Ramos (cell line): ENCODE measurements around the gene FARP1.

Source experiments
- in situ Hi-C: fragments of 300-500 bp; cut with MboI; formaldehyde crosslinking; loops from one replicate; pipeline ENCODE4 v1.14.3; 2022; ENCODE audit warnings: low sequenced_read_pairs; ENCODE audit not compliant: unreplicated experiment

FARP1 gene

DNA sequence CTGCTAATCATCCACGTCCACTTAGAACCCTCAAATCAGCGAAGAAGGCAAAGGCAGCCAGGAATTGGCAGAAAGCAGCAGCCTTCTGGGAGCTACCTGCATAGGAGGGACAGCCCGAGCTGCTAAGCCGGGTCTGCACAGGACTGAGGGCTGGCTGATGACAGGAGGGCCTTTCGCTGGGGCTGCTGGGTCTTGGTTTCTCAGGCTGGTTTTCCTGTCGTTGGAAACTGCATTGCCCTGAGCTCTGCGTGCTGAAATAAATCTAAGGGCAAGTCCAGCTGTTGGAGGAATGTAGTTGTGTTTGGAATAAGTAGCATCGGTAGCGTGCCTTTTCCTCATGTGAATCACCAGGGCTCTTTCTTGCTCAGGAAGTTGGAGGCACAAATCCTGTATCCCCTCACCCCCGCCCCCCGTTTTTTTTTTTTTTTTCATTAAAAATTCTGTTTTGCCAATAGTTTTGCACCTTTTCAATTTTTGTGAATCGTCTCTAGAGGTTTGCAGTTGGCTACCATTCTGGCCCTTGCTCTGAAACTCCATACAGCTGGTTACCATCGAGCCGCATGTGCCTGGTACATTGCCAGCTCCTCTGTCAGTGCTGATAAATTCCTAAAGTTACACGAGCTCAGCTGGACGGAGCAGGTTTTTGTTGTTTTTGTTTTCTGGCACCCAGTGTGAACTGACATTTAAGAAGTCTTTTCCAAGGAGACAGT lies 228.1 kb downstream of the FARP1 start:
- in situ Hi-C loops, result no loop called here

DNA sequence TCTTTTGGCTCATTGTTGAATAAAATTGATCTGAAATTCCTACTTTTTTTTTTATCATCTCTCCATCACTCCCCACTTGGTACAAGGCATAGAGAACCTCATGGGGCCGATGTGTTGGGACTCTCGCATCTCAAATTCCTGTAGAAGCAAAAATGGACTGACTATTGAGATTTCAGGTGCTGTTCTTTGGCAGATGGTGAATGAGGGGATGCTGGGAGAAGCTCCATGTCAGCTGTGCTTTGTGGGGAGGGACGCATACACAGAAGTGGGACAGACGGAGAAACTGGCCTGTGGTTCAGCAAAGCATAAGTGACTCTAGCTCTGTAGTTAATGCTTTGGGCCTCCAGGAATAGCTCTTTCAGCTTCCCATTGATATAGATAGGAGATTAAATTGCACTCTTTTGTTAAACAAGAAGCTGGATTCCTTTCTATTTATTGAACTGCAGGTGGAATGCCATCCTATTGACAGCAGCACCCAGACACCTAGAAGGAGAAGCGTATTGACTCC lies 228.7 kb downstream of the FARP1 start:
- in situ Hi-C loops, result no loop called here

DNA sequence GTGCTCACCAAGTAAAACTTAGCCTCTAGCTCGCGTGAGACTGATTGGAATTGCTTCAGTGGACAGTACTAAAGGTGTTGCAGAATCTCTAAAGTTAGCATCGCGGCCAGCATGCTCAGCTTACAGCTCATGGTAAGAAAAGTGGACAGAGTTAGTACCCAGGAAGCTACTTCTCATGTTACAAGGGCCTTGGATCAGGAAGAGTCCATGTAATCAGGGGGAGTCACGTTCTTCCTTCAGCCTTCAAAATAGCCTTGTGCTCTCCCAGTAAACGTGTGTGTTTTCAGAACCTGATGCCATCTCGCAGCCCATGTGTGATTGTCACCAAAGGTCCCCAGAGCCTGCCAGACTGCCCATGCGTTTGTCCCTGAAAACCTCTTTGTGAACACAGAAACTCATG lies 230.0 kb downstream of the FARP1 start:
- in situ Hi-C loops, result no loop called here

DNA sequence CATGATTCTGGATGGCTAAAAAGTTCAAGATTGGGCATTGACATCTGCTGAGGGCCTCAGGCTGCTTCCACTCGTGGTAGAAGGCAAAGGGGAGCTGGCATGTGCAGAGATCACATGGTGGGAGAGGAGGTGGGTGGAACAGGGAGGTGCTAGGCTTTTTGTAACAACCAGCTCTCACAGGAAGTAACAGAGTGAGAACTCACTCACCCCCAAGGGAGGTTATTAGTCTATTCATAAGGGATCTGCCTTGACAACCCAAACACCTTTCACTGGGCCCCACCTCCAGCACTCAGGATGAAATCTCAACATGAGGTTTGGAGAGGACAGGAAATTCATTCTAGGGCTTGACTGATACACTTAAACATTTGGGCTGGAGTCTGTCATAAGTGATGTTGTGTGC lies 231.9 kb downstream of the FARP1 start:
- in situ Hi-C loops, result no loop called here

DNA sequence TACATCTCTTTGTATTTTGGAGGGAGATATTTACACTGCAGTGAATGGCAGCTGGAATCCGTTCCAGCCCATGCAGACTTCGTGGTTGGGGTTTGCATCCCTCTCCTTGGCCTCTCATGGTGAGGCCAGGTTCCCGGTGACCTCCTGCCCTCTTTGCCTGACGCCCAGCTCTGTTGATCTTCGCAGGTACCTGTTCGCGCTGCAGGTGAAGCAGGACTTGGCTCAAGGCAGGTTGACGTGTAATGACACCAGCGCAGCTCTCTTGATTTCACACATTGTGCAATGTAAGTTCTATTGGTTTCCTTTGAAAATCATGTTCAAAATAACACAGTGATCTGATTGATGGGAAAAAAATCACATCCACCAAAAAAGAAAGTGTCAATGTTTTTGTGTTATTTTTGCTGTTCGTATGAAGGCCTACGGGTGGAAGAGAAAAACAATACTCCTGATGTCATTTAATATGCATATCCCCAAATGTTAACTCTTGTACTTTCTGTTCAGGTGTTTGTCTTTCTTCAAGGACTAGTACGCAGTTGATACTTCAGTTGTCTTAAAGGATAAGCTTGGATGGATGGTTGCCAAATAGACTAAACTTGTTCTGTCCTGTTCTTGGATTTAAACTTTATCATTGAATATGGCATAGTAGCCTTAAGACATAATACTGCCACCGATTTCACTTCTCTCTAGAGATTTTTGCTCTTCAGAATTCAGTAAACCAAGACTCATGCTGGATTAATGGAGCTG lies 234.9 kb downstream of the FARP1 start:
- in situ Hi-C loops, result no loop called here

DNA sequence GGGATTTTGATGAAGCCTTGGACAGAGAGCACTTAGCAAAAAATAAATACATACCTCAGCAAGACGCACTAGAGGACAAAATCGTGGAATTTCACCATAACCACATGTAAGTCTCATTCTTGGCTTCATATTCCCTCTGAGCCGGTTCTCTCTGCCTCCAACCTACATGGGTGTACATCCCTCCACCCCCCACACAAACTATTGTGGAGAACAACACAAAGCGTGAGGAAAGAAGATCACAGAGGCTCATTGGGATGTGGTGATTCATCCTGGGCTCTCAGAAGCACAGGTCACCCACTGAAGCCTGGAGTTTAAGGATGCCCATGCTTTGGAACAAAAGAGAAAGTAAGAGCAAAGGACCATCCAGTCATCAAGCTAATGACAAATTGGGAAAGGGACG lies 241.8 kb downstream of the FARP1 start:
- in situ Hi-C loops, result no loop called here

DNA sequence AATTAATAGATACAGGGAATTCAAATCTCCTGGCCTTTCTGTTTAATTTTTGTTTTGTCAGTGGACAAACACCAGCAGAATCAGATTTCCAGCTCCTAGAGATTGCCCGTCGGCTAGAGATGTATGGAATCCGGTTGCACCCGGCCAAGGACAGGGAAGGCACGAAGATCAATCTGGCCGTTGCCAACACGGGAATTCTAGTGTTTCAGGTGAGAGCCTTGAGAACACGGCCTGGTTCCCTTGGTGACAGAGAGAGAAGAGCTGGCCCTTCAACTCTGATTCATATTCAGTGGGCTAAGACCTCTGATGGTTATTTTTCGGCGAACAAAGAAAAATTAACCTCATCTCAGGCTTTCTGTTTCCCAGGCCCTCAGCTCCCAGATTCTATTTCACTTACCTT lies 242.7 kb downstream of the FARP1 start:
- in situ Hi-C loops, result no loop called here

DNA sequence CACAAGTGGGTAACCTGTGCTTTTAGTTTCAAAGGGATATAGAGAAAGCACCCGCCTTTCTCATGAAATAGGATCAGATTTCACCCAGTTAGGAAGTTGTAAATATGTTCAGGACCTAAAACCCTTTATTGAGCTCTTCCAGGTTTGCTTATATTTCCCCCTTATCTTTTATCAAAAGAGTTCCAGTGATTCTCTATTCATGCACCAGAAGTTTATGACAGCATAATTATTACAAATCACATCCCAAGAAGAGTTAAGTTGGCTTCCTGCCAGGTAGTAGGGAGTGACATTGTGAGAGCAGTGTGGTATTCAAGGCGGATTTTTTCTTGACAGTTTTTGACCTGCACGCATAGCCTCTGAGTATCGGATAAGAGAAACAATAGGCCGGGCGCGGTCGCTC lies 243.7 kb downstream of the FARP1 start:
- in situ Hi-C loops, result no loop called here

DNA sequence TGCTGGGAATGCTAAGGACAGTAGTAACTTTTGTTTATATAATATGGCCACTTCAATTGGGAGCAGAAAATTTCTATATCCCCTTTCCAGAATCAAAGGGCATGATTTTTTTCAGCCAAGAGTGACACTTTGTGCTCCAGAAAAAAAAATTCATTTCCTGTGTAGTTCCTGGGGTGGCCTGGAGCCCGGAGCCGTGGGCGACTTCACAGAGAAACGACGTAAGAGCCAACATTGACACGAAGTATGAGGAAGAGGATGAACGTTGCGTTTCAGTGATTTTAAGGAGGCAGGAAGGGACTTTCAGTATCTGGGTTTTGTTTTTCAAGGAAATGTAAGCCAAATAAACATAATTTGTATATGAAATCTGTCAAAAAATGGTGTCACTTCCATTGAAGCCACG lies 246.4 kb downstream of the FARP1 start:
- in situ Hi-C loops, result no loop called here

DNA sequence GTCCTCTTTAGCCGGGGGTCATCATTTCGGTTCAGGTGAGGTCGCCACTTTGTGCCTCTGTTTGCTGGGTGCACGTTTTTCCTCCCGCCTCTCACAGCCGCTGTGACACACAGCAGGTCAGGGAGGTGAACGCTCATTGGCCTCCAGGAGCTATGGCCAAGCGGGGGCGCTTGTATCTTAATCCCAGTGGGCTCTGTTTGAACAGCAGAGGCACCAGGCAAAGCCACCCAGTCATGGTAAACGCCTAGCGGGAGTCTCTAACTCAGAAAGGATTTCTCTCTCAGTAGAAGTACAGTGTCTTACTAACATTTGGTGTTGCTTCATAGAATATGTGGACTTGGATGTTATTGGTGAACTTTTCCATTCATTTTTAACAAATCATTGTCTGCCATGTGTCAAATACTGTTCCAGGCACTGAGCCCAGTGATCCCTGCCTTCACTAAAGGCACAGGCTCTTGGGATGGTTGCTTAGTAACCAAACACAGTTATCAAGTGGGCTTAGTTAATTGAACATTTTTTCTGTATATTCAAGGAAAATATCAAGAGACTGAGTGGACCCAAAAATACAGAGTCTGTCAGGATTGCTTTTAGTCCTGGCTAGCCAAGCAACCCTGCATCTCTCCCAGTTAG lies 247.3 kb downstream of the FARP1 start:
- in situ Hi-C loops, result no loop called here

DNA sequence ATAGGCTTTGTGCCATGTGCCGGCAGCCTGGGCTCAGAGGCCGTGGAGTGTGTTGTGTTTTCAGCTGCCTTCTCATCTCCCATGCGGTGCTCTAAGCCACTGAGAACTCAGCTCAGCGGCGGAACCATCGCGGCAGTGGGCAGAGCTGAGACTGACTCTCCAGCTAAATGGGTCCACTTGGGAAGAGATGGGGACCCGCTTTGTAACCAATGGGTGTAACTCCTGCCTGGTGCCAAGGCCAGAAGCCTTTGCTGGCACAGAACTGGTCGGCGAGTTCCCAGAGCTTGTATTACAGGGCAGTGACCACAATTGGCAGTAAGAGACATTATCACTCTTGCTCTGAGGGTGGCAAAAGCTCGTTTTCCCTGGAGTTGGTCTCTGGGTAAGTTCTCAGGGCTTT lies 251.0 kb downstream of the FARP1 start:
- in situ Hi-C loops, result no loop called here

DNA sequence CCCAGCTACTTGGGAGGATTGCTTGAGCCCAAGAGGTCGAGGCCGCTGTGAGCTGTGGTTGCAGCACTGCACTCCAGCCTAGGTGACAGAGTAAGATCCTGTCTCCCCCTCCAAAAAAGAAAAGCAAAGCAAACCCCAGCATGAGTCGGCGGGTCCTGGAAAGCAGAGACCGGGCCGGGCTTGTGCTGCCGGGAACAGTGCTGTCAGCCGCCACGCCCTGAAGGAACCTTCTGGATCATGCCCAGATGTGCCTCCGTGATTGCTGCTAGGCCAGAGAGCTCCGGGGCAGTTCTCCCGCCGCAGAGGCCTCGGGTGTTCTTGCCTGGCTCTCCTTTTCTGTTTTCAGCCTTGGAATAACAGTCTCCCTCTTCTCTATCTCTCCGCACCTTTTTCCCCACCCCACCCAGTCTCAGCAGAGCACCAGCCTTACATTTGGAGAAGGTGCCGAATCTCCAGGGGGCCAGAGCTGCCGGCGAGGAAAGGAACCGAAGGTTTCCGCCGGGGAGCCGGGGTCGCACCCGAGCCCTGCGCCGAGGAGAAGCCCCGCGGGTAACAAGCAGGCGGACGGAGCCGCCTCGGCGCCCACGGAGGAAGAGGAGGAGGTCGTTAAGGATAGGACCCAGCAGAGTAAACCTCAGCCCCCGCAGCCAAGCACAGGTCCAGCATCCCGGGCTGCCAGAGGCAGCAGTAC lies 252.1 kb downstream of the FARP1 start:
- in situ Hi-C loops, result no loop called here

DNA sequence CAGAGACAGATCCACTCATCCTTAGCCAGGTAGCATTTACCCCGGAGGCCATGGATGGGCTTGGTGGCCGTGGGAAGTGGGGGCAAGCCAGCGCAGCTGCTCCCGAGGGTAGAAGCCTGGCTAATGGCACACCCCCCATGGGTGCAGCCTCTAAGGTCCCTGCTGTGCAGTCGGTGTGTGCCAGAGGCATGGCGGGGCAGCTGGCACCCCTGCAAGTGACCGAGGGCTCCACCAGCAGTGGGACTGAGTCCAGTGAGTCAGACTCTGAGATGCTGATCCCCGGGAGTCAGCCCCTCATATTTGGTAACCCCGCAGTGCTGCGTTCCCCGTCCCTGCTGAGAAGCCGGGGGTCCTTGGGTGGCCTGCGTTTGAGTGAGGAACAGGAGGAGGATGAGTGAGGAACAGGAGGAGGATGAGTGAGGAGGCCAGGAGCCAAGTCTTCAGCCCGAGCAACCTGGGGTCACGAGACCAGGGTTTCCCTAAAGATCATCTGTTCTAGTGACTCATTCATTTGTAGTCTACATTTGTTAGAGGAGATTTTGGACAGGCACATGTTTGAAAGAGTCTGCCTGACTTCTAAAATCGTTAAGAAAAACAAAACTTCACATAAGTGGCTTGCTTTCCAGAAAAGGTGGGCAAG lies 253.3 kb downstream of the FARP1 start:
- in situ Hi-C loops, result no loop called here

DNA sequence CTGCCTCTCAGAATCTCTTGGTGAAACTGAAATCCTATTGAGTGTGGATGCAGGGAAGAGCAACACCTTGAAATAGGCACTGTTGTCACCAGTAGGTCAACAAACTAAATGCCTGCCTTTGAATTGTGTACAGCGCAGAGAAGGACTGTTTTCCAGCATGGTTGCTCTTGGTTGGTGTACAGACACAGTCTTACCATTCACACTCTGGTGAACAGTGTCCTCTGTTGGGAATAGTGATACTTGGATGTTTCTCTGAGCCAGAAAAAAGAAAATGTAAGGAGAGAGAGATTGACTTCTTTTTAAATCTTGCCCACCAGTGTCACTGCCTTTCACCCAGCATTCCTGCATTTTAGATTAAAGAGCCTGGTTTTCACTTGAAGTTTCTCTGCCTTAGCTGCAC lies 254.3 kb downstream of the FARP1 start:
- in situ Hi-C loops, result no loop called here

DNA sequence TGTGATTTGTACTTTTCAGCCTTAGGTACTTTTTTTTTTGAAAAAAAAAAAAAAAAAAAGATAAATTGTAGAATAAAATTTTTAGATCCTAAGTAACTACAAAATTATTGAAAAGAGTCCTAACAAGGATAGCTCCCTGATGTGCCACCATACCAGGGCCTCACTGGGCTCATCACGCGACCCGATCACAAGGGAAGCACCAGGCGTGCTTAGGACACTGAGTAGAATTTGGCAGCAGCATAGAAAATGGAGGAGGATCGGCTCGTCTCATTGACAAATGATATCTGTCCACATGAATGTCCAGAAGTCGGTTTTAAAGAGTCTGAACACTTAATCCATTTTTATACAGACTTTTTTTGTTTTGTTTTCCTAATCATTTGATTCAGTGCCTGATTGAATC lies 255.0 kb downstream of the FARP1 start:
- in situ Hi-C loops, result no loop called here

DNA sequence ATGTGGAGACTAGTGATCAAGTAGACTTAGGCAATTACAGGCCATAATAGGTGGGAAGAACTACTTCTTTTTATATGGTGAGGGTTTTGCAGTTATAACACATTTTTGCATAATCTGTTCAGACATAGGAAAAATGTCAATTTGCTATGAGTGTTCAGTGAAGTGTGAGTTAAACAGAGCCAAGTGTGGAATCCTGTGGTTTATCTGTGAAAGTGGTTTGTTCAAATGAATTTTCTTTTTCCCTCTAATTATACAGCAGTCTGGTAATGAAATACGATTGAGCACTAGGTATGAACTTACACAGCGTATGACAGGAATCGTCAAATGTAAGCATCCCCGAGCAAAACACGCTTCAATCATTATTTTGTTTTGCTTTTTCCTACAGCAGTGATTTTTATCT lies 255.7 kb downstream of the FARP1 start:
- in situ Hi-C loops, result no loop called here

DNA sequence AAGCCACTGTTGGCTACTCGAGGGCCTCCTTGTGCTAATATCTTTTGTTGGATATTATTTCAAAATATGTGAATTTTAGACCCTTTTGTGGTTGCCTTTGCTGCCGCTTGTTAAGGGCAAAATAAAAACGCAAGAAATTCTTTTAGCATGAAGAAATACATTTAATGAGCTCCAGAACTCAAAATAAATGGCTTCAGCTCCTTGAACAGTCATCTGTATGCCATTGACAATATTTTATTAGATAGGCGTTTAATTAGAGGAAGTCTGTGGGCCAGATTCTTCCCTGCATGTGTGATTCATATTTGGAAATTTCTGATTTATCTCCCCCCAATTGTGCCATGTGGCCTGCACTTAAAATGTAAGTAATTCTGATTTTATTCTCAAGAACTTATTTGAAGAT lies 256.9 kb downstream of the FARP1 start:
- in situ Hi-C loops, result loop anchor here (25.0 kb wide), 1 partner anchor 537 kb away; no protein-coding TSS in a partner anchor

DNA sequence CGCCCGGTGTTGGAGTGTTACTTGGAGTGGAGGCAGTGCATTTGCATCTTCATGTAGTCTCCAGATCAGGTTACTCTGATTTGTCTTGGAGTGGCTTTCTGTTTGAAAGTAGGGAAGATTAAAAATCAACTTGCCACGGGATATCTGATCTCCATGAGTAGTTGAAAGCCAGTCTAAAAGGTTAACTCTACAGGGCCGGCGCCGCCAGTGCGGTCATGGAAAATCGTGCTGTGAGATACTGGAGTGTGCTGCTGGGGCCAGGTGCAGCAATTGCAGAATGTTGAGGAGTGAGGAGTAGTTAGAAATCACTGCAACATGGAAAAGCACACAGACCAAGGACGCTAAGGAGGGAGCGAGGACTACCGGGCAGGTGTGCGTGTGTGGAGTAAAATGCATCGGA lies 259.0 kb downstream of the FARP1 start:
- in situ Hi-C loops, result loop anchor here (25.0 kb wide), 1 partner anchor 540 kb away; no protein-coding TSS in a partner anchor

DNA sequence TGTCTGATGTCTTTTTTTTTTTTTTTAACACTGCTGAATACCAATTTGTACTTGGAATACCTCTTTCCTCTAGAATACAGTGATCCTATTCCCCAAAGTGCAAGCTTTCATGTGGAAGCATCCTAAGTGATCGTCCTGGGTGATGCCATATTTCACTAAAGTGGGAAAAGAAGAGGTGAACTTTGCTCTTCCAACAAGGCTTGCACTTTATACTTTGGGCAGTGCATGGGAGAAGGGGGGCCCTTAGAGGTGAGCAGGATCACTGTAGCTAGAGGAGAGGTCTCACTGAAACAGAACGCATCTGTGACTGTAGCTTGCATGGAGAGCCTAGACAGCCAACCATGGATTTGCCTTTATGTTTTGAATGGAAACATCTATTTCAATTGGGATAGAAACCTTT lies 260.2 kb downstream of the FARP1 start:
- in situ Hi-C loops, result loop anchor here (25.0 kb wide), 1 partner anchor 541 kb away; no protein-coding TSS in a partner anchor

DNA sequence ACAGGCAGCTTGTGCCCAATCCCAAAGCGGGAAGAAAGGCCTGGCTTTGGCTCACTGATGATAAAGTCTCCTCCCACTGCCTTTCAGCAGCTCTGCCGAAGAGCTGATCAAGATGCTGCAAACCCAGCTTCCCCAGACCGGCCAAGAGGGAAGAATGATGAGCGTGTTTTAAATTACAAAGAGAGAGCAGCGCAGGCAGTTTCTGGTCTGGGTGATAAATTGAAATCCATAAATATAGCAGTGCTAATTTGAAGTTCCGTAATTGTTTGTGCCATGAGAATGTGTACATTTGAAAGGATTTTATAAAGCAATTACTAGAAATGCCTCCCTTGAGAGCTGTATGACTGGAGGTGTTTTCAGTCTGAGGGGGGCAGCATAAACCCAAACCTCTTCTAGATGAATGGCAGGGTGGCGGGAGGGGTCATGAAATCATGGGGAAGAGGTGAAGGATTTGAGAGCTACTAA lies 262.2 kb downstream of the FARP1 start:
- in situ Hi-C loops, result loop anchor here (25.0 kb wide), 1 partner anchor 543 kb away; no protein-coding TSS in a partner anchor
